HepG2 (cell line): ENCODE results near the gene LEPR. TPM values are rescaled to one million over a fixed set of nuclear protein-coding genes. Genes with fewer than 3 reads are reported as not detected.

Experiments used
- ATAC-seq: fragments of 200-7000 bp; cut with Tn5 transposase; 3 replicates; pipeline ENCODE4 v1.9.1; 2020; ENCODE audit warnings: mild to moderate bottlenecking, moderate library complexity
- BruUV-seq: library from RNA; stranded (reverse); fragments of 400-500 nt; replicated peaks from 2 replicates; lab custom pipeline; 2021; lab: Mats Ljungman, UMichigan
- CTCF ChIA-PET: fragments of 300-600 bp; formaldehyde crosslinking; extraction: SDS; loops from one replicate; lab custom pipeline; 2021; ENCODE audit warnings: low total read pairs, inconsistent platforms, low intra/inter-chr PET ratio; lab: Yijun Ruan, JAX
- POLR2A ChIA-PET: fragments of 350-600 bp; sonication (Branson Sonifier 250); formaldehyde crosslinking; loops from one replicate; lab custom pipeline; 2020; ENCODE audit warnings: antibody characterized with exemption, inconsistent platforms; lab: Yijun Ruan, JAX
- DNase-seq: peaks from one replicate; pipeline ENCODE4 v3.0.0-alpha.2; 2015; ENCODE audit warnings: low spot score
- FAIRE-seq: peaks from 3 replicates; lab custom pipeline; 2011; peaks lifted over from hg19 to GRCh38; lab: Jason Lieb, UNC
- H2AFZ ChIP-seq: one replicate; pipeline ENCODE4 v1.6.1; 2011; ENCODE audit warnings: low read length, inconsistent platforms
- H3K27ac ChIP-seq: fragments of 300-600 bp; 3 replicates; pipeline ENCODE4 v1.8.0; 2011; ENCODE audit warnings: mixed run types, mild to moderate bottlenecking, mixed read lengths, low read length, inconsistent platforms; ENCODE audit not compliant: insufficient read depth; ENCODE audit errors: extremely low read length
- H3K27me3 ChIP-seq, 2 experiments: fragments of 200-600 bp in 1 of 2; 2 replicates in 1 of 2; 3 replicates in 1 of 2; pipeline versions ENCODE4 v1.6.0 to v1.8.0; 2011; ENCODE audit warnings: low read length in 2 of 2, mild to moderate bottlenecking in 2 of 2, moderate library complexity in 2 of 2, inconsistent platforms in 1 of 2; ENCODE audit not compliant: insufficient read depth in 2 of 2, control insufficient read depth in 1 of 2
- H3K36me3 ChIP-seq, 2 experiments: fragments of 200-600 bp in 1 of 2; replicated peaks in 1 of 2; 2 replicates in 1 of 2; 3 replicates in 1 of 2; pipeline versions ENCODE4 v1.5.1 to v1.8.0; 2011; ENCODE audit warnings: low read length in 2 of 2, inconsistent platforms in 1 of 2; ENCODE audit not compliant: insufficient read depth in 2 of 2, control insufficient read depth in 1 of 2
- H3K4me1 ChIP-seq: 2 replicates; pipeline ENCODE4 v1.5.1; 2012; ENCODE audit warnings: low read length, inconsistent platforms; ENCODE audit not compliant: insufficient read depth
- H3K4me2 ChIP-seq: 2 replicates; pipeline ENCODE4 v1.6.0; 2011; ENCODE audit warnings: low read depth, low read length, inconsistent platforms
- H3K4me3 ChIP-seq, 3 experiments: fragments of 200-600 bp in 1 of 3; sonication (generic), shearing (Covaris generic) in 1 of 3; replicated peaks in 1 of 3; 2 replicates each; pipeline ENCODE4 v1.5.1; 2011 to 2016; ENCODE audit warnings: low read length in 3 of 3, inconsistent platforms in 2 of 3, low read depth in 2 of 3, mild to moderate bottlenecking in 2 of 3, control low read depth in 1 of 3, mixed read lengths in 1 of 3; ENCODE audit not compliant: insufficient read depth in 1 of 3
- H3K79me2 ChIP-seq: one replicate; pipeline ENCODE4 v1.6.1; 2011; ENCODE audit warnings: low read length, inconsistent platforms; ENCODE audit not compliant: insufficient read depth
- H3K9ac ChIP-seq: 2 replicates; pipeline ENCODE4 v1.6.0; 2011; ENCODE audit warnings: mild to moderate bottlenecking, low read depth, low read length, inconsistent platforms; ENCODE audit not compliant: insufficient read depth
- H3K9me3 ChIP-seq: 2 replicates; pipeline ENCODE4 v1.5.1; 2012; ENCODE audit warnings: mild to moderate bottlenecking, low read length
- H4K20me1 ChIP-seq: 2 replicates; pipeline ENCODE4 v1.6.0; 2011; ENCODE audit warnings: inconsistent platforms, mild to moderate bottlenecking, low read length, moderate library complexity; ENCODE audit not compliant: insufficient read depth
- BCLAF1 ChIP-seq: fragments of 450-650 bp; IDR thresholded peaks from 2 replicates; pipeline ENCODE4 v1.6.1; 2017; ENCODE audit warnings: mild to moderate bottlenecking
- GATAD2A ChIP-seq: IDR thresholded peaks from 2 replicates; pipeline ENCODE4 v1.6.1; 2016
- HNF4G ChIP-seq, 2 experiments: sonication (generic) in 1 of 2; formaldehyde crosslinking in 1 of 2; IDR thresholded peaks; 2 replicates each; pipeline versions ENCODE4 v1.4.0 to v1.6.1; 2011 to 2020; ENCODE audit warnings: borderline replicate concordance in 2 of 2, low read depth in 2 of 2, mild to moderate bottlenecking in 2 of 2, low read length in 1 of 2, missing genetic modification reagents in 1 of 2, moderate library complexity in 1 of 2
- HOXA3 ChIP-seq: sonication (generic); formaldehyde crosslinking; IDR thresholded peaks from 2 replicates; pipeline ENCODE4 v1.5.0; 2020; ENCODE audit warnings: missing genetic modification reagents
- IRF1 ChIP-seq: sonication (generic); formaldehyde crosslinking; IDR thresholded peaks from 2 replicates; pipeline ENCODE4 v1.4.0; 2020; ENCODE audit warnings: low read depth, mild to moderate bottlenecking, missing genetic modification reagents
- ISL2 ChIP-seq: sonication (generic); formaldehyde crosslinking; IDR thresholded peaks from 2 replicates; pipeline ENCODE4 v1.5.0; 2020; ENCODE audit warnings: missing genetic modification reagents
- MED1 ChIP-seq: sonication (generic); formaldehyde crosslinking; IDR thresholded peaks from 2 replicates; pipeline ENCODE4 v1.4.0; 2020; ENCODE audit warnings: missing genetic modification reagents
- MEIS2 ChIP-seq: sonication (generic); formaldehyde crosslinking; IDR thresholded peaks from 2 replicates; pipeline ENCODE4 v1.9.0; 2021; ENCODE audit warnings: mild to moderate bottlenecking, missing genetic modification reagents
- NCOA2 ChIP-seq: sonication (generic); formaldehyde crosslinking; IDR thresholded peaks from 2 replicates; pipeline ENCODE4 v1.8.0; 2022; ENCODE audit warnings: inconsistent platforms
- NCOR1 ChIP-seq: fragments of 200-600 bp; sonication (generic); IDR thresholded peaks from 2 replicates; pipeline ENCODE4 v1.7.0; 2017; ENCODE audit warnings: antibody characterized with exemption, low read length, borderline replicate concordance
- NFIC ChIP-seq: IDR thresholded peaks from 2 replicates; pipeline ENCODE4 v1.6.1; 2012; ENCODE audit warnings: mild to moderate bottlenecking, low read length, inconsistent platforms
- PAX8 ChIP-seq: sonication (generic); formaldehyde crosslinking; IDR thresholded peaks from 2 replicates; pipeline ENCODE4 v1.8.0; 2022; ENCODE audit warnings: mild to moderate bottlenecking, missing genetic modification reagents, borderline replicate concordance
- SOX13 ChIP-seq, 3 experiments: fragments of 450-650 bp in 1 of 3; sonication (generic) in 1 of 3; formaldehyde crosslinking in 1 of 3; IDR thresholded peaks in 2 of 3; conservative IDR thresholded peaks in 1 of 3; 2 replicates each; pipeline versions ENCODE4 v1.5.0 to v1.6.1; 2016 to 2020; ENCODE audit warnings: antibody characterized with exemption in 1 of 3, mild to moderate bottlenecking in 1 of 3, missing compliant biosample characterization in 1 of 3, missing genetic modification reagents in 1 of 3, moderate library complexity in 1 of 3
- ZMYM3 ChIP-seq: sonication (generic); formaldehyde crosslinking; IDR thresholded peaks from 2 replicates; pipeline ENCODE4 v1.5.1; 2020; ENCODE audit warnings: mild to moderate bottlenecking, missing genetic modification reagents
- WGBS: methylation state at CpG from one replicate; pipeline ENCODE4 v1.1.6; 2017; ENCODE audit warnings: low lambda C conversion rate; 5-methylcytosine and 5-hydroxymethylcytosine counted together
- in situ Hi-C: cut with HindIII; loops from 2 replicates; pipeline ENCODE4 v1.10.0; 2017; ENCODE audit warnings: low pct_unique_long_range_greater_than_20kb; ENCODE audit not compliant: extremely low pct_ligation_motif_present
- intact Hi-C: fragments of 100-400 bp; cut with micrococcal nuclease; formaldehyde crosslinking; loops from one replicate; pipeline ENCODE4 v1.10.0; 2022; ENCODE audit not compliant: unreplicated experiment
- polyA plus RNA-seq, 8 experiments: library from polyadenylated mRNA; depleted of rRNA in 3 of 8; stranded (reverse) in 7 of 8; unstranded in 1 of 8; fragments of >200 nt; fragmentation: Illumina TruSeq in 4 of 8; extraction: Trizol in 4 of 8; gene quantifications; 2 replicates each; pipeline versions ENCODE4 v1.2.1 to v1.2.3, GENCODE V29; 2011 to 2016; ENCODE audit warnings: low read depth in 4 of 8, missing spikeins in 1 of 8, mixed read lengths in 1 of 8; ENCODE audit not compliant: insufficient read depth in 1 of 8
- total RNA-seq, 5 experiments: library from RNA; depleted of rRNA; stranded (reverse); fragments of >200 nt; fragmentation: Illumina TruSeq; extraction: Trizol; gene quantifications; 2 replicates each; pipeline ENCODE4 v1.2.3, GENCODE V29; 2016; ENCODE audit warnings: low read depth in 1 of 5

The LEPR gene
- total and polyA plus RNA-seq, 2 of the 13 experiments (the other 11 are each of a cell fraction or from before 2014, with no cell fraction given) = 0.60 to 1.7 TPM

- Histone ChIP-seq H3K27me3 (no peaks in the 10 kb centered on the region), H3K4me1 (peaks cover 84% of the 10 kb centered on the region), H2AFZ (no peak overlapping the region), H3K4me3 (no peak overlapping the region), H4K20me1 (no peaks in the 10 kb centered on the region), H3K9ac (peak overlapping the region; percentile 31; the same call in 1 of the 2 replicates), H3K36me3 (no peaks in the 10 kb centered on the region), H3K9me3 (no peaks in the 10 kb centered on the region), H3K79me2 (no peaks in the 10 kb centered on the region), H3K4me2 (peak overlapping the region; percentile 36), H3K27ac (peak overlapping the region; percentile 77)
- no TSS peak for BruUV-seq
- DNase-seq = peak; percentile 40
- CTCF ChIA-PET = no interaction called here
- WGBS = 29% methylated on average over 4 of the region's 4 CpGs
- intact Hi-C loops (loop anchor here (2.0 to 5.0 kb wide), 2 partner anchors 15 to 48 kb away; partner anchors contain the start of genes LEPR and LEPROT), in situ Hi-C loops (no loop called here)
- POLR2A ChIA-PET = interaction anchor here (3.9 to 4.0 kb wide), 2 partner anchors 11 to 50 kb away, joined by 20 to 26 read pairs; partner anchors contain the start of genes LEPR and LEPROT
- TF ChIP-seq GATAD2A (CRISPR knock-in tag) (0 out of 2 replicates have a peak, but pooled peaks have one; percentile 3), SOX13 (IDR thresholded peaks at IDR 0.05) (no peak), SOX13 (CRISPR knock-in tag; conservative IDR thresholded peaks at IDR 0.05 in 1 of 2, IDR thresholded peaks at IDR 0.05 in 1 of 2) (0 out of 4 replicates have a peak, but pooled peaks of 1 of the 2 experiments have one; percentile 9), MEIS2 (CRISPR knock-in tag) (no peak), NFIC (0 out of 2 replicates have a peak, but pooled peaks have one; percentile 25), ISL2 (CRISPR knock-in tag) (0 out of 2 replicates have a peak, but pooled peaks have one; percentile 12), PAX8 (CRISPR knock-in tag) (no peak), HNF4G (IDR thresholded peaks at IDR 0.05; ENCODE audit: borderline replicate concordance, low read depth, low read length) (peak; percentile 1; the same call in 1 of the 2 replicates), HNF4G (CRISPR knock-in tag; IDR thresholded peaks at IDR 0.05; ENCODE audit: borderline replicate concordance, low read depth) (no peak), BCLAF1 (no peak), MED1 (CRISPR knock-in tag) (peak; percentile 27; the same call in 1 of the 2 replicates), HOXA3 (CRISPR knock-in tag) (0 out of 2 replicates have a peak, but pooled peaks have one; percentile 39), NCOR1 (no peak), IRF1 (CRISPR knock-in tag) (no peak), ZMYM3 (CRISPR knock-in tag) (no peak), NCOA2 (CRISPR knock-in tag) (no peak)
- peak; percentile 6; the same call in 1 of the 3 replicates for ATAC-seq
- no peak for FAIRE-seq
These were observed 49.4 kb downstream of the LEPR start for GRCh38 chr1:65469889-65470340.
